Hepatocyte (in vitro differentiated cells): ENCODE results near the gene HMCN1. TPM values are rescaled to one million over a fixed set of nuclear protein-coding genes. Genes with fewer than 3 reads are reported as not detected.

Experiments
- DNase-seq: peaks from one replicate; pipeline ENCODE4 v3.0.0-alpha.2; 2016; ENCODE audit warnings: low spot score
- H2AFZ ChIP-seq: fragments of 200-600 bp; sonication (generic); 2 replicates; pipeline ENCODE4 v1.6.0; 2016; ENCODE audit warnings: antibody characterized with exemption, mild to moderate bottlenecking
- H3K27ac ChIP-seq: fragments of 200-600 bp; sonication (generic); 2 replicates; pipeline ENCODE4 v1.5.1; 2016; ENCODE audit warnings: mild to moderate bottlenecking
- H3K27me3 ChIP-seq: fragments of 200-600 bp; sonication (generic); 2 replicates; pipeline ENCODE4 v1.6.1; 2016
- H3K36me3 ChIP-seq: fragments of 200-600 bp; sonication (generic); replicated peaks from 2 replicates; pipeline ENCODE4 v1.5.1; 2016; ENCODE audit warnings: low read depth; ENCODE audit not compliant: insufficient read depth
- H3K4me1 ChIP-seq: fragments of 200-600 bp; sonication (generic); 2 replicates; pipeline ENCODE4 v1.5.1; 2016; ENCODE audit warnings: mild to moderate bottlenecking, moderate library complexity; ENCODE audit not compliant: insufficient read depth
- H3K4me2 ChIP-seq: fragments of 200-600 bp; sonication (generic); 2 replicates; pipeline ENCODE4 v1.6.0; 2016
- H3K4me3 ChIP-seq: fragments of 200-600 bp; sonication (generic); 2 replicates; pipeline ENCODE4 v1.5.1; 2016; ENCODE audit warnings: mild to moderate bottlenecking
- H3K79me2 ChIP-seq: fragments of 200-600 bp; sonication (generic); 2 replicates; pipeline ENCODE4 v1.6.0; 2017; ENCODE audit warnings: mild to moderate bottlenecking
- H3K9me2 ChIP-seq: fragments of 200-600 bp; sonication (generic); replicated peaks from 2 replicates; pipeline ENCODE4 v1.6.0; 2017; ENCODE audit warnings: mild to moderate bottlenecking; ENCODE audit not compliant: insufficient read depth
- H3K9me3 ChIP-seq: fragments of 200-600 bp; sonication (generic); 2 replicates; pipeline ENCODE4 v1.5.1; 2016; ENCODE audit warnings: low read depth, mild to moderate bottlenecking
- H4K20me1 ChIP-seq: fragments of 200-600 bp; sonication (generic); 2 replicates; pipeline ENCODE4 v1.6.0; 2016; ENCODE audit warnings: mild to moderate bottlenecking; ENCODE audit not compliant: insufficient read depth, poor library complexity, severe bottlenecking
- EZH2 ChIP-seq: fragments of 200-600 bp; sonication (generic); IDR thresholded peaks from 2 replicates; pipeline ENCODE4 v1.6.1; 2016; ENCODE audit warnings: antibody characterized with exemption, mild to moderate bottlenecking, borderline replicate concordance
- EZH2phosphoT487 ChIP-seq: fragments of 200-600 bp; sonication (generic); IDR thresholded peaks from one replicate; pipeline ENCODE4 v1.6.1; 2018; ENCODE audit warnings: antibody characterized with exemption, mild to moderate bottlenecking, low read depth, moderate library complexity; ENCODE audit not compliant: unreplicated experiment, severe bottlenecking
- WGBS: methylation state at CpG from one replicate; pipeline ENCODE4 v1.1.6; 2016; ENCODE audit warnings: low lambda C conversion rate; ENCODE audit errors: missing lambda C conversion rate; 5-methylcytosine and 5-hydroxymethylcytosine counted together
- polyA plus RNA-seq: library from polyadenylated mRNA; unstranded; fragments of >200 nt; fragmentation: Nextera tagmentation; extraction: Ambion mirVana; gene quantifications from 2 replicates; pipeline ENCODE4 v1.2.1, GENCODE V29; 2016
- total RNA-seq: library from RNA; depleted of rRNA; stranded (reverse); fragments of >200 nt; gene quantifications from 2 replicates; pipeline ENCODE4 v1.2.3, GENCODE V29; 2014
- TF ChIP-seq, protein P1 (sequence below): fragments of 200-600 bp; sonication (generic); IDR thresholded peaks from 2 replicates; pipeline ENCODE4 v1.5.1; 2016; ENCODE audit warnings: antibody characterized with exemption, mild to moderate bottlenecking; ENCODE audit not compliant: poor library complexity

HMCN1 gene
- total and polyA plus RNA-seq, 2 experiments from 2014 or later = 2.3 to 13.4 TPM

GRCh38 chr1:186079084-186079684 lies 345.0 kb downstream of the HMCN1 start:
- Histone ChIP-seq H3K27ac (no peak overlapping the region), H2AFZ (no peak overlapping the region), H3K9me3 (no peaks in the 10 kb centered on the region), H3K36me3 (no peaks in the 10 kb centered on the region), H4K20me1 (no peaks in the 10 kb centered on the region), H3K4me1 (no peaks in the 10 kb centered on the region), H3K4me3 (no peak overlapping the region), H3K9me2 (no peaks in the 10 kb centered on the region), H3K4me2 (no peak overlapping the region), H3K79me2 (no peaks in the 10 kb centered on the region), H3K27me3 (no peaks in the 10 kb centered on the region)
- DNase-seq = no peak
- WGBS = 90% methylated on average over 7 of the region's 7 CpGs
- TF ChIP-seq, protein P1, sequence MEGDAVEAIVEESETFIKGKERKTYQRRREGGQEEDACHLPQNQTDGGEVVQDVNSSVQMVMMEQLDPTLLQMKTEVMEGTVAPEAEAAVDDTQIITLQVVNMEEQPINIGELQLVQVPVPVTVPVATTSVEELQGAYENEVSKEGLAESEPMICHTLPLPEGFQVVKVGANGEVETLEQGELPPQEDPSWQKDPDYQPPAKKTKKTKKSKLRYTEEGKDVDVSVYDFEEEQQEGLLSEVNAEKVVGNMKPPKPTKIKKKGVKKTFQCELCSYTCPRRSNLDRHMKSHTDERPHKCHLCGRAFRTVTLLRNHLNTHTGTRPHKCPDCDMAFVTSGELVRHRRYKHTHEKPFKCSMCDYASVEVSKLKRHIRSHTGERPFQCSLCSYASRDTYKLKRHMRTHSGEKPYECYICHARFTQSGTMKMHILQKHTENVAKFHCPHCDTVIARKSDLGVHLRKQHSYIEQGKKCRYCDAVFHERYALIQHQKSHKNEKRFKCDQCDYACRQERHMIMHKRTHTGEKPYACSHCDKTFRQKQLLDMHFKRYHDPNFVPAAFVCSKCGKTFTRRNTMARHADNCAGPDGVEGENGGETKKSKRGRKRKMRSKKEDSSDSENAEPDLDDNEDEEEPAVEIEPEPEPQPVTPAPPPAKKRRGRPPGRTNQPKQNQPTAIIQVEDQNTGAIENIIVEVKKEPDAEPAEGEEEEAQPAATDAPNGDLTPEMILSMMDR = no peak
- no peak for TF ChIP-seq EZH2
- no peak for TF ChIP-seq EZH2phosphoT487

DNA sequence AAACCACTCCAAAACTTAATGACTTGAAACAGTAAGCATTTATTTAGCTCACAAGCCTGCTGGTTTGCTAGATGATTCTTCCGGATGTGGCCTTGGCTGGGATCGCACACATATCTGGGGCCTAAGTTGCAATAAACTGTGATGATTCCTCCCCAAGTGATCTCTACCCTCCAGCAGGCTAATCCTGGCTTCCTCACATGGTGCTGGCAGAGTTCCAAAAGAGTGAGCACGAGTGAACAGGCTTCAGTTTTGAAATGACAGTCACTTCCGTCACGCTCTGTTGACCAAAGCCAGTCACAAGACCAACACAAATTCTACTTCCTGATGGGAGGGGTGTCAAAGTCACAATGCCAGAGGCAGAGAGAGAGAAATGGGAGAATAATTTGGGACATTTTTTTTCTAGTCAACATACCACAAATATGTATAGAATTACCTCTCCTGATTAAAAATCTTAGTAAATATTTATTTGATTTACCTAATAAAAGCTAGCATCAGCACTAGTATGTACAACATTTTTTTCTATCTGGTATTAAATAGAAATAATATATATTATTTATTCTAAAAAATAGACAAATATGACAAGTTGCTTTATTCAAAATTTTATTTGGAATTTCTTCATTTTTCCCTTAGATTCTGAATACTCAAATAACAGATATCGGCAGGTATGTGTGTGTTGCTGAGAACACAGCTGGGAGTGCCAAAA lies 348.2 kb downstream of the HMCN1 start:
- TF ChIP-seq, protein P1 = no peak
- TF ChIP-seq EZH2 = no peak
- no peak for TF ChIP-seq EZH2phosphoT487
- Histone ChIP-seq H2AFZ (no peak overlapping the region), H3K36me3 (no peaks in the 10 kb centered on the region), H4K20me1 (no peaks in the 10 kb centered on the region), H3K27ac (peak overlapping the region; percentile 21), H3K27me3 (no peaks in the 10 kb centered on the region), H3K9me3 (no peaks in the 10 kb centered on the region), H3K9me2 (no peaks in the 10 kb centered on the region), H3K4me3 (no peak overlapping the region), H3K79me2 (no peaks in the 10 kb centered on the region), H3K4me1 (no peaks in the 10 kb centered on the region), H3K4me2 (no peak overlapping the region)
- WGBS = 45% methylated on average over 6 of the region's 6 CpGs
- DNase-seq = peak; percentile 85

GRCh38 chr1:186086583-186086982 lies 352.4 kb downstream of the HMCN1 start:
- no peaks in the 10 kb centered on the region for H3K9me2 ChIP-seq
- WGBS = 94% methylated on average over 3 of the region's 3 CpGs
- no peak overlapping the region for H3K27ac ChIP-seq
- H3K79me2 ChIP-seq = no peaks in the 10 kb centered on the region
- TF ChIP-seq EZH2phosphoT487 (no peak), EZH2 (no peak)
- TF ChIP-seq, protein P1 = no peak
- no peak overlapping the region for H3K4me3 ChIP-seq
- no peaks in the 10 kb centered on the region for H3K4me1 ChIP-seq
- no peaks in the 10 kb centered on the region for H3K9me3 ChIP-seq
- H2AFZ ChIP-seq = no peak overlapping the region
- H3K36me3 ChIP-seq = no peaks in the 10 kb centered on the region
- no peak for DNase-seq
- no peak overlapping the region for H3K4me2 ChIP-seq
- H4K20me1 ChIP-seq = no peaks in the 10 kb centered on the region
- no peaks in the 10 kb centered on the region for H3K27me3 ChIP-seq
